OCI-LY7 (cell line): ENCODE data around the gene EIF4E3.

Source experiments
- CTCF ChIP-seq: fragments of 200-600 bp; sonication (generic); conservative IDR thresholded peaks from 2 replicates; pipeline ENCODE4 v1.5.1; 2014; ENCODE audit warnings: mild to moderate bottlenecking, antibody characterized with exemption, low read length, moderate library complexity, mixed read lengths
- EZH2phosphoT487 ChIP-seq: fragments of 200-600 bp; sonication (generic); IDR thresholded peaks from 2 replicates; pipeline ENCODE4 v1.6.1; 2018; ENCODE audit warnings: low read depth, borderline replicate concordance, mild to moderate bottlenecking, mixed run types, antibody characterized with exemption, low read length, moderate library complexity, mixed read lengths

- TF ChIP-seq CTCF (no peak), EZH2phosphoT487 (no peak)
Observed at GRCh38 chr3:71651625-71652024, 73.6 kb downstream of the EIF4E3 start.
